Psoas muscle (tissue), 8 donors: ENCODE measurements around the gene IGDCC3. TPM values are rescaled to one million over a fixed set of nuclear protein-coding genes. Genes with fewer than 3 reads are reported as not detected.

Source experiments
- ATAC-seq, 4 donors: fragments of 200-7000 bp; cut with Tn5 transposase; one replicate each; pipeline ENCODE4 v1.9.1; 2020; ENCODE audit warnings: moderate library complexity in 3 of 4, mild to moderate bottlenecking in 2 of 4
- DNase-seq, 2 donors: peaks; one replicate each; pipeline ENCODE4 v3.0.0-alpha.2; 2020
- H3K27ac ChIP-seq: fragments of 200-600 bp; one replicate; pipeline ENCODE4 v1.8.0; 2022
- H3K27me3 ChIP-seq, 3 donors: fragments of 200-600 bp in 1 of 3; one replicate each; pipeline versions ENCODE4 v1.6.1 to v1.8.0; 2013 to 2022; ENCODE audit warnings: low read length in 2 of 3, mild to moderate bottlenecking in 2 of 3, moderate library complexity in 1 of 3; ENCODE audit not compliant: insufficient read depth in 3 of 3
- H3K36me3 ChIP-seq, 2 donors: fragments of 200-600 bp in 1 of 2; one replicate each; pipeline versions ENCODE4 v1.6.1 to v1.8.0; 2013 to 2022; ENCODE audit warnings: low read depth in 1 of 2, mild to moderate bottlenecking in 1 of 2, moderate library complexity in 1 of 2; ENCODE audit not compliant: insufficient read depth in 1 of 2
- H3K4me1 ChIP-seq: fragments of 200-600 bp; one replicate; pipeline ENCODE4 v1.8.0; 2022
- H3K4me3 ChIP-seq: fragments of 200-600 bp; one replicate; pipeline ENCODE4 v1.8.0; 2022; ENCODE audit warnings: mild to moderate bottlenecking
- H3K9me3 ChIP-seq: fragments of 200-600 bp; one replicate; pipeline ENCODE4 v1.8.0; 2022
- WGBS, 3 donors: extraction: QIAGEN DNeasy Blood & Tissue Kit; methylation state at CpG; one replicate each; pipeline versions ENCODE4 v1.1.6 to v1.1.7; 2013; 5-methylcytosine and 5-hydroxymethylcytosine counted together
- intact Hi-C, 2 donors: fragments of 100-400 bp; cut with DNase I; formaldehyde crosslinking; loops; one replicate each; pipeline versions ENCODE4 v1.11.0 to v1.14.2; 2022
- polyA plus RNA-seq, 3 donors: library from polyadenylated mRNA; stranded (reverse); fragments of 200-250 nt; gene quantifications; one replicate each; pipeline ENCODE4 v1.2.3, GENCODE V29; 2013
- total RNA-seq, 4 donors: library from RNA; stranded (reverse); fragmentation: NEBNext Ultra II Directional in 2 of 4; extraction: Animal tissue kit (Norgen Biotek cat#: 25700) in 2 of 4; gene quantifications; one replicate each; pipeline versions ENCODE4 v1.2.1 to v1.2.4, GENCODE V29; 2021 to 2023
- TF ChIP-seq, protein P1 (sequence below): fragments of 200-600 bp; IDR thresholded peaks from one replicate; pipeline ENCODE4 v1.8.0; 2022; ENCODE audit warnings: antibody characterized with exemption
- donor health status: healthy with polysubstance abuse.
- donor health status: DM: no; HTN: no; CAD: no; lungs with moderate emphysema.
- donor health status: Bipolar disorder and iron deficiency.
- donor health status: healthy.
- donor health status: DM: yes; HTN: yes; CAD: no.
- donor health status: DM: no; HTN: no; CAD: no.
- donor health status: DM: no; HTN: no; CAD: no.
- donor health status: DM: yes; HTN: yes; CAD: no.

The IGDCC3 gene
- total and polyA plus RNA-seq, 7 donors, result not detected

GRCh38 chr15:65318870-65319356, 58.9 kb downstream of the IGDCC3 start:
- Histone ChIP-seq H3K4me1 (peaks cover 8% of the 10 kb centered on the region), H3K9me3 (no peaks in the 10 kb centered on the region), H3K36me3 (no peaks in the 10 kb centered on the region), H3K27ac (no peak overlapping the region), H3K4me3 (no peak overlapping the region), H3K27me3 (no peaks in the 10 kb centered on the region)
- TF ChIP-seq, protein P1, sequence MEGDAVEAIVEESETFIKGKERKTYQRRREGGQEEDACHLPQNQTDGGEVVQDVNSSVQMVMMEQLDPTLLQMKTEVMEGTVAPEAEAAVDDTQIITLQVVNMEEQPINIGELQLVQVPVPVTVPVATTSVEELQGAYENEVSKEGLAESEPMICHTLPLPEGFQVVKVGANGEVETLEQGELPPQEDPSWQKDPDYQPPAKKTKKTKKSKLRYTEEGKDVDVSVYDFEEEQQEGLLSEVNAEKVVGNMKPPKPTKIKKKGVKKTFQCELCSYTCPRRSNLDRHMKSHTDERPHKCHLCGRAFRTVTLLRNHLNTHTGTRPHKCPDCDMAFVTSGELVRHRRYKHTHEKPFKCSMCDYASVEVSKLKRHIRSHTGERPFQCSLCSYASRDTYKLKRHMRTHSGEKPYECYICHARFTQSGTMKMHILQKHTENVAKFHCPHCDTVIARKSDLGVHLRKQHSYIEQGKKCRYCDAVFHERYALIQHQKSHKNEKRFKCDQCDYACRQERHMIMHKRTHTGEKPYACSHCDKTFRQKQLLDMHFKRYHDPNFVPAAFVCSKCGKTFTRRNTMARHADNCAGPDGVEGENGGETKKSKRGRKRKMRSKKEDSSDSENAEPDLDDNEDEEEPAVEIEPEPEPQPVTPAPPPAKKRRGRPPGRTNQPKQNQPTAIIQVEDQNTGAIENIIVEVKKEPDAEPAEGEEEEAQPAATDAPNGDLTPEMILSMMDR, result peak; percentile 96
- DNase-seq, result peak; percentile 78 to 86
- intact Hi-C loops, result loop anchor here (1.0 kb wide), 1 partner anchor 66 kb away; no protein-coding TSS in a partner anchor
- ATAC-seq, result peak; percentile 92 to 99 (median 94)
- 33 to 37% (median 34%) methylated on average over 5 of the region's 5 CpGs for WGBS, 3 donors

DNA sequence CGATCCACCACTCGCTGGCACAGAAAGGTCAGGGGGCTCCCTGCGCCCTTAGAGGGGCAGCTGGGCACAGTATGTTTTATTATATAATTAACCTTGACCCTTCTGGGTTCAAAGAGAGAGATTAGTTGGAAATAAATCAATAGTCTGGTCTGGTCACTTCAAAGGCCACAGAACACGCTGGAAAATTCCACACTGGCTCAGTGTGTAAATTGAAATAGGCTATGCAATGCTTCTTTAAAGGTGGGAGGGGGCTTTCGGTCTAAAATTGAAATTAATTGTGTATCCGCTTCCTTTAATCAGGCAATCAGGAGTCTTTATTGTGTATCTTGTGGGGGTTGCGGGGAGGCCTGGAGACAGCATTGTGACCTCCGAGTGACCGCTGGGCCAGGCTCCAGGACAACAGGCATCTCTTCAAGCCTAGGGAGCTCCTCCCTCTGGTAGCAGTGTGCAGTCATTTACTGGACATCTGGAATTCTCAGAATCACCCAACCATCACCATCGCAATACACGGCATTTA, 65.3 kb downstream of the IGDCC3 start:
- DNase-seq (peak in 1 of 2 donors; percentile 70), ATAC-seq (peak in 3 of 4 donors; percentile 47 to 68 (median 62))

GRCh38 chr15:65311760-65312159, 66.0 kb downstream of the IGDCC3 start:
- intact Hi-C loops, result no loop called here
- no peaks in the 10 kb centered on the region for H3K9me3 ChIP-seq
- no peaks in the 10 kb centered on the region for H3K36me3 ChIP-seq
- DNase-seq (no peak), ATAC-seq (peak in 2 of 4 donors; percentile 7 to 37)
- no peak overlapping the region for H3K4me3 ChIP-seq
- 56 to 70% (median 61%) methylated on average over 3 of the region's 3 CpGs for WGBS, 3 donors
- peaks cover 22% of the 10 kb centered on the region for H3K4me1 ChIP-seq
- no peak overlapping the region for H3K27ac ChIP-seq
- no peaks in the 10 kb centered on the region for H3K27me3 ChIP-seq
- TF ChIP-seq, protein P1, result no peak

More for the DNA sequence above, 65.3 kb downstream of the IGDCC3 start:
- H3K27me3 ChIP-seq, result no peaks in the 10 kb centered on the region
- TF ChIP-seq, protein P1, result no peak
- 44 to 49% (median 46%) methylated on average over 11 of the region's 11 CpGs for WGBS, 3 donors
- intact Hi-C loops, result no loop called here
- no peaks in the 10 kb centered on the region for H3K36me3 ChIP-seq
- peaks cover 22% of the 10 kb centered on the region for H3K4me1 ChIP-seq
- H3K9me3 ChIP-seq, result no peaks in the 10 kb centered on the region
- no peak overlapping the region for H3K4me3 ChIP-seq
- H3K27ac ChIP-seq, result no peak overlapping the region

- TF ChIP-seq, protein P1, result no peak
- intact Hi-C loops, result no loop called here
- H3K36me3 ChIP-seq, result no peaks in the 10 kb centered on the region
- H3K27me3 ChIP-seq, result no peaks in the 10 kb centered on the region
- peak overlapping the region; percentile 57 for H3K27ac ChIP-seq
- H3K4me1 ChIP-seq, result peaks cover 22% of the 10 kb centered on the region
- no peaks in the 10 kb centered on the region for H3K9me3 ChIP-seq
- H3K4me3 ChIP-seq, result no peak overlapping the region
- ATAC-seq, result peak in 2 of 4 donors; percentile 12 to 23
- WGBS, 3 donors, result 75 to 88% (median 76%) methylated on average over 10 of the region's 10 CpGs
- no peak for DNase-seq
These were observed 67.2 kb downstream of the IGDCC3 start for GRCh38 chr15:65310431-65311137.
